ENCODE results near the gene IL4I1.

The IL4I1 gene

DNA sequence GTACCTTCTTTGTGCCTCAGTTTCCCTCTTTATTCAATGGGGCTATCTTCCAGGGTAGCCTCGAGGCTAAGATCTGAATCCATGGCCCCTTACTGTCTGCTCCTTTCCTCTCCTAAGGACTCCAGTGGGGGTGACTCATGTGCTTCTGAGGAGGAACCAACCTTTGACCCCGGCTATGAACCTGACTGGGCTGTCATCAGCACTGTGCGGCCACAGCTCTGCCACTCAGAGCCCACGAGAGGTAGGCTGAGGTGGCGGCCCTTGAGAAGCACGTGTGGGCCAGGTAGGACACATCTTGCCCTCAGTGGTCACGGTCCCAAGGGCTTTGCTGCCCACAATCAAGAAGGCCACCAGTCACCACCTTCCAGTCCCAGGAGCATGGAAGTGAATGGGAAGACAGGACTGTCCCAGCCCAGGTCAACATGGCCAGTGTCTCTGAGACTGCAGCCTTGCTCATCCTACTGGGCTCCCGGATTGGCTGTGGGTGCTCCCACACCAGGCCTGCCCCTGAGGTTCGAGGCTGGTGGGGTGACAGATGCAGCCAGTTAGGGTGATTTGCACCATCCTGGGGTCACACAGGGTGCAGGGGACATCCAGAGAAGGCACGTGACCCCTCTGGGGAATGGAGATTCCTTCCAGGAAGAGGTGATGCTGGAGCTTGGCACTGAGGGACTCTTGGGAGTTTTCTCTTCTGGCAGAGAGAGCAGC lies 16.4 kb downstream of the IL4I1 start:
- peaks cover 45% of the 10 kb centered on the region for H3K36me3 Mint-ChIP-seq (ENCODE audit: low read depth)
- H3K4me1 Mint-ChIP-seq (ENCODE audit: low read depth), result peaks cover 25% of the 10 kb centered on the region
- H3K9me3 Mint-ChIP-seq, result no peaks in the 10 kb centered on the region
- H3K27ac Mint-ChIP-seq, result no peak overlapping the region
- H3K27me3 Mint-ChIP-seq, result no peaks in the 10 kb centered on the region
- no peak overlapping the region for H3K4me3 Mint-ChIP-seq

DNA sequence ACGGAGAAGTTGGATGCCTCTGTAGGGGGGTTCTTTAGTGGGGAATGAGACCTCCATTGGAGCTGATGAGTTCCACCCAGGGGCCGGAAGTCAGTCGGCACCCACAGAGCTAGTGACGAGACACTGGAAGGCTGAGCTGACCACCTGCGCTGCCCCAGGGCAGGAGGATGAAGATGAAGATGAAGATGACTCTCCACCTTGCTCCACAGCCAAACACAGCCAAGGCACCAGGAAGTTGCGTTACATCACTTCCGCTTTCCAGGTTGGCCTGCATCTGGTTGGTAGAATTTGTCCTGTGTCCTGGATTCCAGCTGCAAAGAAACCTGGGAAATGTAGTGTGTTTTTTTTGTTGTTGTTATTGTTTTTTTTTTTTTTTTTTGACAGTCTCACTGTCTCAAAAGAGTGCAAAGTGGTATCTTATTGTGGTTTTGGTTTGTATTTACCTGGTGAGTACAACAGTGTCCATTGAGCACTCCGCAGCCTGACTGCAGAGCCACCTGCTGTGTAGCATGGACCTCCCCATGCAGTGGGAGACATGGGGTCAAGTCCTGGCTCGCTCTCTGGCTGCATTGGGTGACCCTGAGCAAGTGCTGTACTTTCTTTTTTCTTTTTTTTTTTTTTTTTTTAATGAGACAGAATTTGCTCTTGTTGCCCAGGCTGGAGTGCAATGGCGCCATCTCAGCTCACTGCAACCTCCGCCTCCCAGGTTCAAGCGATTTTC lies 17.3 kb downstream of the IL4I1 start:
- Mint-ChIP-seq H3K36me3 (ENCODE audit: low read depth) (peaks cover 36% of the 10 kb centered on the region), H3K27ac (no peak overlapping the region), H3K4me1 (ENCODE audit: low read depth) (peaks cover 31% of the 10 kb centered on the region), H3K9me3 (no peaks in the 10 kb centered on the region), H3K4me3 (no peak overlapping the region), H3K27me3 (no peaks in the 10 kb centered on the region)

DNA sequence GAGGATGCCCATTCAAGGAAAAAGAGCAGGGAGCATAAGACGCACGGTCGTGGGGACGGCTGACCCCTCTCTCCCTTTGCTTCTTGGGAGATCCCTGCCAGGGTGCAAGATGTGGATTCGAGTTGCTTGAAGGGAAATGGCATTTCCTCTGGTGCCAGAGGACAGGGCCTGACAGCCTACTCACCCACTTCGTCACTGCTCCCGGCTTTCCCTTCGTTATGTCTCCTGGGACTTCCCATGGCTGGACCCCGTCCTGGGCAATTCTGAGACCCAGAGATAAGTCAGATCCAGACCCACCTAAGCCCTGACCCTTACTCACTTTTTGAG lies 18.0 kb downstream of the IL4I1 start:
- no peaks in the 10 kb centered on the region for H3K9me3 Mint-ChIP-seq
- peaks cover 31% of the 10 kb centered on the region for H3K4me1 Mint-ChIP-seq (ENCODE audit: low read depth)
- no peaks in the 10 kb centered on the region for H3K27me3 Mint-ChIP-seq
- H3K4me3 Mint-ChIP-seq, result no peak overlapping the region
- peaks cover 34% of the 10 kb centered on the region for H3K36me3 Mint-ChIP-seq (ENCODE audit: low read depth)
- no peak overlapping the region for H3K27ac Mint-ChIP-seq

DNA sequence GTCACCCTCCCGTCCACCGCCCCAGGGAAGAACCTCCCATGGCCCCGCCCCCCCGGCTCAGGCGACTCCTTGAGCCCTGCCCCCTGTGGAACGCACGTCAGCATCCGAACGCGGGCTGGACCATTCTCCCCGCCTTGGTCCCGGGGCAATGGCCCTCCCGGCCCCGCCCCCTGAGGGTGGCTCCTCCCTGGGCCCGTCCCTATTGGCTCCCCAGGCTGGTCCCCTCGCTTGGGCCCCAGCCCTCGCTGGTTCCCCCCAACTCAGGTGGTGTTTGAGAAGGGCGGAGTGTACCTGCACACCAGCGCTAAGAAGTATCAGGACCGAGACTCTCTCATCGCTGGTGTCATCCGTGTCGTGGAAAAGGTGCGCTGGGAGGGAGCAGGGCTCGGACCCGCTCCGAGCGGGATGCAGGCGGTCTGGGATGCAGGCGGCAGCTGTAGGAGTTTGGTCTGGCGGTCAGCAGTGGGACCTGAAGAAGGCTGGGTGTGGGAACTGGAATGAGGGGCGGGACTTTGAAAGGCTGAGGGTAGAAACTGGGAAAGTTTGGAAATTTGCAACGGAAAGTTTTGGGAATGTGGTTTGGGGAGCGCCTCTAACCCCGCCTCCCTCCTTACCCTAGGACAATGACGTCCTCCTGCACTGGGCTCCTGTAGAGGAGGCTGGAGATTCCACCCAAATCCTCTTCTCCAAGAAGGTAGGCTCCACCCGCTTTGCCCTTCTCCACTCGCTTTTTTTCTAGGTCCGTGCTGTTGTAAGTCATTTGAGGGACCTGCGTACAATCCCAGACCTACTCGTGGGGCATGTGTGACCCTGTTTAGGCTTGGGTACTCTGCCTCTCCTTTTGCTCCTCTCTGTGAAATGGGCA lies 18.6 kb downstream of the IL4I1 start:
- Mint-ChIP-seq H3K4me1 (ENCODE audit: low read depth) (peaks cover 31% of the 10 kb centered on the region), H3K9me3 (no peaks in the 10 kb centered on the region), H3K27ac (no peak overlapping the region), H3K27me3 (no peaks in the 10 kb centered on the region), H3K4me3 (no peak overlapping the region), H3K36me3 (ENCODE audit: low read depth) (peaks cover 30% of the 10 kb centered on the region)

DNA sequence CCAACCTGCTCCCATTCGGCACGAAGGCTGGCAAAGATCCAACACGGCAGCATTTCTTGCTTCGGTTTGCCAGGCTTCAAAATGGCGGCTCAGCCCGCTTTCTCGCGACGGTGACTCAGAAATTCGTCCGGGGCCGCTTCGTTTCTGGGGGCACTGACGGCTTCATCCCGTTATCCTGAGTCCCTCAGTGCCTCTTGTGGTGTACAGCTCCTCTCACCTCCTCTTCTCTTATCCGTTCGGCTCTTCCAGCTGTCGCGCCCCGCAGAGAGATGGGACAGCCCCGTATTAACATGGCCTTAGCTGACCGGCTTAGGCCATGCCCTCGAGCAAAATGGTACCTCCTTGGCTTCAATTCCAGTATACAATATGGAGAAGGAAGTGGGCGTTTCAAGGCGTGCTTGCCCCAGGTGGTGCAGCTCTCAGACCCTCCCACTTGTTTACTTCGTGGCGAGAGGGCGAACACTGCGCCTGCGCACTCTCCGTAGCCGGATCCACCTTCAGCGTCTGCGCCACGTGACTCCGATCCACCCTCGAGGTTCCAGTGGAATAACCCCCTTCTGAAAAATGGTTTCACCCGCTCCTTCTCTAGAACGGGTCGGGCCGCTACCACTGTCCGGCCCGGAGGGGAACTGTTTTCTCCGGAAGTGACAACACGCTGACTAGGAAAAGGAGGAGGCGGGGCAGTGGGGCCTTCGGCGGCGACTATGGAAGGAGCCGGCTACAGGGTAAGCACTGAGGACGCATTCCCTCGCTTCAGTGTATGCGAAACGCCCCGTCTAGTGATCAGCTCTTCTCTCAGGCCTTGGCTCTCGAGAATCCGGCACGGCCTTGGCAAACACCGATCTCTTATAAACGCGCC lies 19.4 kb downstream of the IL4I1 start, which contains the start of the genes AKT1S1 and TBC1D17:
Gene AKT1S1 (minus strand): TSS at position 336 of the 859 bp plus-strand sequence. CDS start 4,060 bp downstream, outside the sequence.
Gene TBC1D17 (plus strand): TSS at position 683 of the 859 bp plus-strand sequence. CDS start 22 bp downstream, at position 705.
- H3K4me1 Mint-ChIP-seq (ENCODE audit: low read depth), result peaks cover 31% of the 10 kb centered on the region
- no peaks in the 10 kb centered on the region for H3K27me3 Mint-ChIP-seq
- H3K27ac Mint-ChIP-seq, result no peak within 1 kb of the TSS
- H3K36me3 Mint-ChIP-seq (ENCODE audit: low read depth), result peaks cover 25% of the 10 kb centered on the region
- no peaks in the 10 kb centered on the region for H3K9me3 Mint-ChIP-seq
- H3K4me3 Mint-ChIP-seq, result no peak within 1 kb of the TSS

DNA sequence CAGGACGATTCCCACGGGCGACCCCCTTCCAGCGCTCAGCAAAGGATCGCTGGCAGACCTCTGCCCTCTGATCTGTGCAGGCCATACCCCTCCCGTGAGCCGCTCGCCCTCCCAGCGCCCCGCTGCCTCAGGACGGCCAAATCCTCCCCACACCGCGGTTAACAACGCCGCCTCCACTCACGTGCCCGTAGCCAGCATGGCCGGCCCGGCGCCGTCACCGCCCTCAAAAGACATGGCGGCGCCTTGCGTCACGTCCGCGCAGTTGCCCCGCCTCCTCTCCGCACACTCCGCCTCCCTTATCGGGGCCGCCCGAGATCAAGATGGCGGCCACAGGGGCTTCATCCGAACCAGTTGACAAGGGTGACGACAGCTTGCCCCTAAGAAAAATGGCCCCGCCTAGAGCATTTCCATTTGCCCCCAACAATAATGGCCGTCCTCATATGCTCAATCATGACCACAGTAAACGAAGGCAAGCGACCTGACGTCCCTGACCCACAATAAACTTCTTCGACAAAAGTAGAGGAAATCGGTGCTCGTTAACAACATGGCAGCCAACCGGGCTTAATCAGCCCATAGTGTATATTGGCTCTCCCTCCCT lies 20.2 kb downstream of the IL4I1 start:
- no peaks in the 10 kb centered on the region for H3K27me3 Mint-ChIP-seq
- no peak overlapping the region for H3K4me3 Mint-ChIP-seq
- H3K27ac Mint-ChIP-seq, result no peak overlapping the region
- no peaks in the 10 kb centered on the region for H3K9me3 Mint-ChIP-seq
- peaks cover 21% of the 10 kb centered on the region for H3K36me3 Mint-ChIP-seq (ENCODE audit: low read depth)
- peaks cover 35% of the 10 kb centered on the region for H3K4me1 Mint-ChIP-seq (ENCODE audit: low read depth)

DNA sequence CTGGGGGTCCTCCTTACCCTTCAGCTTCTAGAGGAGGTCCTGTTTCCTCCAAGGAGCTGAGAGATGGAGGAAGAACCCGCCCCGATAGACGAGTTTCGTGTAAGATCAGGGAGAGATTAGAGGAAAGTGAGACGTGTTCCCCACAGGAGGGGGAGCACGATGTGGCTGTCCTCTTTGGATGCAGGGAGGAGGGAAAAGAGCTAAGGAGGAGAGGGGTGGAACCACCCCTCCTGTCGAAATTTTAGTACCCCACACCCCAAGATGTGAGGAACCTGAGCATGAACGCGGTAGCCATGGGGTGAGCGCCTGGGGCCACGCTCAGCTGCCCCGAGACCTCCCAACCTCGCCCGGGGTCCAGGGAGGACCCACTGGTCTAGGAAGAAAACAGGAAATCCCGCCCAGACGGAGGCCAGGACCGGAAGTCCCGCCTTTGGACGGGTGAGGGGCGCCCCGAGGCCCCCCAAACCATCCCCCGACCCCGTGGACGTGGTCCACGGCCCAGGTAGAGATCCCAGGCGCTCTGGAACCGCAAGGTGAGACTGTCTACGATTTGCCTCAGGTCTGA lies 20.7 kb downstream of the IL4I1 start:
- Mint-ChIP-seq H3K4me1 (ENCODE audit: low read depth) (peaks cover 35% of the 10 kb centered on the region), H3K27ac (no peak overlapping the region)

DNA sequence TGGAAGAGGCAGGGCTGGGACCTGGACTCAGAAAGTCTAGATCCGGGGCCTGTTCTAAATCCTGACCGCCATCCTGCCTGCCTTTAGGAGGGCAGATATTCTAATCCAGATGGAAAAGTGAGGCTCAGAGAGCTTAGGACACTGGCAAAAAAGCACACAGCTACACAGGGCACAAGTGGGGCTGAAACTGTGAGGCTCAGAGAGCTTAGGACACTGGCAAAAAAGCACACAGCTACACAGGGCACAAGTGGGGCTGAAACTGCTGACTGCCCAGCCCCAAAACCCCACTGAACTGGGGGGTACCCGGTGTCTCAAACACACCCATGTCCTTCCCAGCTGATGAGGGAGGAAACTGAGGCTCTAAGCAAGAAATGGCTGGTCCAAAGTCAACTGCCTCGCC lies 21.5 kb downstream of the IL4I1 start:
- H3K36me3 Mint-ChIP-seq (ENCODE audit: low read depth), result peaks cover 15% of the 10 kb centered on the region
- H3K27me3 Mint-ChIP-seq, result no peaks in the 10 kb centered on the region
- H3K27ac Mint-ChIP-seq, result peak overlapping the region; percentile 83
- H3K4me1 Mint-ChIP-seq (ENCODE audit: low read depth), result peaks cover 41% of the 10 kb centered on the region
- no peaks in the 10 kb centered on the region for H3K9me3 Mint-ChIP-seq
- H3K4me3 Mint-ChIP-seq, result no peak overlapping the region

More for the DNA sequence above, 20.7 kb downstream of the IL4I1 start:
- Mint-ChIP-seq H3K27me3 (no peaks in the 10 kb centered on the region), H3K9me3 (no peaks in the 10 kb centered on the region), H3K4me3 (no peak overlapping the region), H3K36me3 (ENCODE audit: low read depth) (peaks cover 21% of the 10 kb centered on the region)

DNA sequence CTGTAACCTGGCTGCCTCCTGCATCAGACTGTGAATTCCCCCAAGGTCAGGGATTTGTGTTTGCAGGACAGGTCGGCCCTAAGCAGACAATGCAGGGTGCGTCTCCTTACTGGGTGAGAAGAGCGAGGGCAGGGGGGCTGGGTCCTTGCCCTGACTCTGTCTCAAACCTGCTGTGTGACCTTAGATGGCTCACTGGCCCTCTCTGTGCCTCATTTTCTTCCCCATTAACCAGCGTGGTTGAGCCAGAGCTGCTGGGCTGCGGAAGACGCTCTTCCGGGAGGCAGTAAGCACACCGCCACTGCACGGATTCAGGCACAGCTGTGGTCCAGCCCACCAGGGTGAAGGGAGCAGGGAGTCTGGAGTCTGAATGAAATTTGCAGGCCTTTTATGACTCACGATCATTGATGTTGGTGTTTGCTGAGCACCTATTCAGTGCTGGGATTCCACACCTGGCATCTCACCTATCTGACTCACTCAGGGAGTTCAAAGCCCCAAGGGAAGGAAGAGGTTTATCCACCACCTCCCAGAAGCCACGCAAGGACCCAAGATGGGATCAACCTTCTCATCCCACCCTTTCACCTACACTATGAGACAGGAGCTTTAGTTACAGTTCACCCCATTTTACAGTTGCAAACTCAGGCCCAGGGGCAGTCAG lies 22.1 kb downstream of the IL4I1 start:
- Mint-ChIP-seq H3K36me3 (ENCODE audit: low read depth) (peaks cover 12% of the 10 kb centered on the region), H3K4me1 (ENCODE audit: low read depth) (peaks cover 43% of the 10 kb centered on the region), H3K9me3 (no peaks in the 10 kb centered on the region), H3K27ac (peak overlapping the region; percentile 83), H3K4me3 (no peak overlapping the region), H3K27me3 (no peaks in the 10 kb centered on the region)

DNA sequence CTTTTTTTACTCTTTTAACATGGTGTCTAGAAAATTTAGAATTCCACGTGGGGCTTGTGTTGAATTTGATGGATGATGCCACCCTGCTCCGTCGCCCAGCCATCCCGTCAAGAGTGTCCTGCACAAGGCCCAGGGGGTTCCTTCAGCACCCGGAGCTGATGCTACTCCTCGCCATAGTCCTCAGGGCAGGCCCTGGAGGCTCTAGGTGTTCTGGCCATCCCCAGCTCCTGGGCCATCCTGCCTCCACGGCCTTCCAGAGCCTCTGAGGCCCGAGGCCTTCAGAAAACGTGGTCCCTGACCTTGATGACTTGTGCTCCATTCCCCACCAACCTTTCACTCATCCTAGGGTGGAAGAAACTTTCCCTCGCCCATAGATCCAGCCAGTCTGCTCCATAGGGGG lies 22.9 kb downstream of the IL4I1 start:
- Mint-ChIP-seq H3K27me3 (no peaks in the 10 kb centered on the region), H3K4me3 (no peak overlapping the region), H3K4me1 (ENCODE audit: low read depth) (peaks cover 36% of the 10 kb centered on the region), H3K9me3 (no peaks in the 10 kb centered on the region), H3K36me3 (ENCODE audit: low read depth) (peaks cover 5% of the 10 kb centered on the region), H3K27ac (no peak overlapping the region)

DNA sequence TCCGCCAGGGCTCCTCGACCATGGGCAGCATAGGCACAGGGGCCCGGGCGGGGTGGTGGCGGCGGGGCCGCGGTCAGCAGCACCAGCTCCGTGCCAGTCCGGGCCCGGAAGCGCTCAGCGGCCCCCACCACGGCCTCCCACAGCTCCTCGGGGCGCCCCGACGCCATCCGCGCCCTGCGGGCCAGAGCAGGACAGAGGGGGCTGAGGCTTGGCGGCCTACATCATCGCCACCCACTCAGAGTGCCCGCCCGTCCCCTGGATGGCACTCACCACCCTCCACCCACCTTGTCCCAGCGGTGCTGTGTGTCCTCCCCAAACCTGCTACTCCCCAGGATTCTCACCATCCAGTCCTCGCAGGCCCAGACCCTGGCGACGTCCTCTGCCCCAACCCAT lies 23.6 kb downstream of the IL4I1 start:
- Mint-ChIP-seq H3K36me3 (ENCODE audit: low read depth) (peaks cover 3% of the 10 kb centered on the region), H3K4me3 (no peak overlapping the region), H3K4me1 (ENCODE audit: low read depth) (peaks cover 36% of the 10 kb centered on the region), H3K9me3 (no peaks in the 10 kb centered on the region), H3K27me3 (no peaks in the 10 kb centered on the region), H3K27ac (no peak overlapping the region)

DNA sequence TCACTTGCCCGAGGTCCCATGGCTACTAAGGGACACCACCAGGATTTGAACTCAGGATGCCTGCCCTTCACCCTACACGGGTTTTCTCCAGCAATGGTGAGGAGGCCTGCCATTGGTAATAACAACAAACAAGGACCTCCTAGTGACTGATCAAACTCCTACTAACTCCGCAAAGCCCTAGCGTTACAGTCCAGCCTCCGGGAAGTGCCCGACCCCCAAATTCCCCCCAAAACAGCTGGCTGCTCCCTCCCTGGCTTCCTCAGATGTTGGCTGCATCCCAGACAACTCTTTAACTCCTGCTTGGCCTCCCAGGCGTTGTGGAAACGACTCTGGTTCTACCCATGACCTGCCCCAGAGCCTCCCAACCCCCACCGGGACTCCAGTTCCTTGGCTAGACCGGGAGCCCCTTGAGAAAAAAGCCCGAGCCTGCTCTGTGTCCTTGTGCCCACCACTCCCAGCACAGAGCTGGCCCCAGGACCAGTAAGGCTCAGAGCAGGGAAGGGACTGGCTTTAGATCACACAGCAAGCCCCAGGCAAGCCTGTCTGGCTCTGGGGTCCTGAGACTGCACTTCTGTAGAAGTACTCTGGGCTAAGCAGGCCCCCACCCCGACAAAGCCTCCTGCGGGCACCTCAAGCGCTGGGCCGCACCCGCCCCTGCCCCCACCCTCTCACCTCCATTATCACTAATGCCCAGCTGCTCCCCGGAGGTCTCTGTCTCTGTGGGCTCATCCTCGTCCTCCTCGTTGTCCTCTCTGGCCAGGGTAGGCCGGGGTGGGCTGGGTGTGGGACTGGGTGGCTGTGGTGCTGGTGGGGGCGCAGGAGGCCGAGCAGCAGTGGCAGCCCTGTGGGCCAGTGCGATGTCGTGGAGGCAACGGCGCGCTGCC lies 24.2 kb downstream of the IL4I1 start:
- peaks cover 40% of the 10 kb centered on the region for H3K4me1 Mint-ChIP-seq (ENCODE audit: low read depth)
- no peaks in the 10 kb centered on the region for H3K9me3 Mint-ChIP-seq
- H3K27me3 Mint-ChIP-seq, result no peaks in the 10 kb centered on the region
- no peak overlapping the region for H3K4me3 Mint-ChIP-seq
- no peaks in the 10 kb centered on the region for H3K36me3 Mint-ChIP-seq (ENCODE audit: low read depth)
- H3K27ac Mint-ChIP-seq, result no peak overlapping the region
